ENCODE measurements around the gene MFAP2. TPM values are rescaled to one million over a fixed set of nuclear protein-coding genes. Genes with fewer than 3 reads are reported as not detected.
A peak's percentile ranks its signal among the peaks of the same experiment; 100 is the strongest.
"Not testable (repeated sequence)": the region's sequence is repeated elsewhere in the genome, so short reads cannot be mapped to it uniquely, and the experiment has no call there.

Gene MFAP2
- total RNA-seq, 2 donors from 2014 or later = not detected

DNA sequence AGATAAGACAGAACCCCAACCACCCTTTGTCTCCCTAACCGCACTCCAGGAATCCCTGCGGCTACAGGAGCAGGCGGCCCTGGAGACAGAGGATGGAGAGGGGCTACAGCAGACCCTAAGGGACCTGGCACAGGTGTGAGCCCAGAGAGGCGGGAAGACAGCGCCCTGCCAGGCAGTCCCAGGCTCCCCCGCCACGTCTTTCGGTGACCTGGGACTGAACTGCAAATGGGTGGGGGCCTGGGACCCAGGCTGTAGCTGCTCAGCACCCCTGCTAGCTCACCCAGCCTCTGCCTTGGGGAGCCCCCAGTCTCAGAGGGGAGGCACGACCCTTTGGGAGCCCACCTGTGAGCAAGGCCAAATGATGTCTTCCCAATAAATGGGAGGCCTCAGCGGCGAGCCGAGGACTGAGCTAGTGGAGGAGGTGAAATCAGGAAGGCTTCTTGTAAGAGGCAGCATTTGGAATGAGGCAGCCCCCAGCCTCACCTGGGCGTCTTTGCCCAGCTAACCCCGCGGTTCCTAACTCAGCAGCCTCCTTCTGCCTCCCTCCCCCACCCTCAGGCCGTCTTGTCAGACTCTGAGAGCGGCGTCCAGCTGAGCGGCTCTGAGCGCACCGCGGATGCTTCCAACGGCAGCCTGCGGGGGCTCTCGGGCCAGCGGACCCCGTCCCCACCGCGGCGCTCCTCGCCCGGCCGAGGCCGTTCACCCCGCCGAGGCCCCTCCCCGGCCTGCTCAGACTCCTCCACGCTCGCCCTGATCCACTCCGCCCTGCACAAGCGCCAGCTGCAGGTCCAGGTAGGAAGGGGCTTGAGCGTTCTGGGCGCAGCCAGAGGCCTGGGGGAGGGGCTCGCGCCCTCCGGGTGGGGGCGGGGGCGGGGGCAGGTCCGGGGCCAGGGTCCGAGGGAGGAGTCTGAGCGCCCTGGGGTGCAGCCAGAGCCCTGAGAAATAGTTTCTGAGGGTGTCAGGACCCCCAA, 41.8 kb downstream of the MFAP2 start:
- no peaks in the 10 kb centered on the region for H3K9me3 ChIP-seq (ENCODE audit: control insufficient read depth, low read length, poor library complexity, severe bottlenecking)
- Mint-ChIP-seq H3K27me3 (no peaks in the 10 kb centered on the region), H3K27ac (no peak overlapping the region), H3K4me3 (no peak overlapping the region), H3K4me1 (peaks cover 4% of the 10 kb centered on the region), H3K36me3 (ENCODE audit: low read depth) (peaks cover 7% of the 10 kb centered on the region)
- no peak for ATAC-seq
- no peak for DNase-seq

DNA sequence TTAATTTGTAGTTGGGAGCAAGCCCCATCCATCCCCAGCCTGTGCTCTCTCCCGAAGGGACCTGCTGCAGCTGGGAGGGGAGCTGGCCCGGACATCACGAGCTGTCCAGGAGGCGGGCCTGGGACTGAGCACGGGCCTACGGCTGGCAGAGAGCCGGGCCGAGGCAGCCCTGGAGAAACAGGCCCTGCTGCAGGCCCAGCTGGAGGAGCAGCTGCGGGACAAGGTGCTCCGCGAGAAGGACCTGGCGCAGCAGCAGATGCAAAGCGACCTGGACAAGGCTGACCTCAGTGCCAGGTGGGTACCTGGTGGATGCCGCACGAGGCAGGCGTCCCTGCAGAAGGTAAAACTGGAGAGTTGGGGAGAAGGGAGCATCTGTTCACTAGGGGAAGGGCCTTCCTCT, 43.8 kb downstream of the MFAP2 start:
- H3K27ac Mint-ChIP-seq; H3K27me3 Mint-ChIP-seq; H3K9me3 ChIP-seq (ENCODE audit: control insufficient read depth, low read length, poor library complexity, severe bottlenecking); H3K4me1 Mint-ChIP-seq; DNase-seq; H3K4me3 Mint-ChIP-seq; H3K36me3 Mint-ChIP-seq (ENCODE audit: low read depth); ATAC-seq: not testable (repeated sequence)

- Mint-ChIP-seq H3K4me1 (peaks cover 15% of the 10 kb centered on the region), H3K36me3 (ENCODE audit: low read depth) (peaks cover 12% of the 10 kb centered on the region)
- H3K27me3 Mint-ChIP-seq; H3K27ac Mint-ChIP-seq; H3K9me3 ChIP-seq (ENCODE audit: control insufficient read depth, low read length, poor library complexity, severe bottlenecking); ATAC-seq; H3K4me3 Mint-ChIP-seq; DNase-seq: not testable (repeated sequence)
Measured at GRCh38 chr1:16933945-16934344, 46.5 kb downstream of the MFAP2 start.

- DNase-seq; H3K9me3 ChIP-seq (ENCODE audit: control insufficient read depth, low read length, poor library complexity, severe bottlenecking); ATAC-seq; H3K4me3 Mint-ChIP-seq; H3K27me3 Mint-ChIP-seq; H3K27ac Mint-ChIP-seq: not testable (repeated sequence)
- peaks cover 25% of the 10 kb centered on the region for H3K4me1 Mint-ChIP-seq
- H3K36me3 Mint-ChIP-seq (ENCODE audit: low read depth) = peaks cover 10% of the 10 kb centered on the region
Measured at GRCh38 chr1:16931206-16931934, 49.0 kb downstream of the MFAP2 start.

- H3K36me3 Mint-ChIP-seq (ENCODE audit: low read depth); H3K9me3 ChIP-seq (ENCODE audit: control insufficient read depth, low read length, poor library complexity, severe bottlenecking); ATAC-seq; H3K27me3 Mint-ChIP-seq; H3K27ac Mint-ChIP-seq; H3K4me3 Mint-ChIP-seq; DNase-seq: not testable (repeated sequence)
- peaks cover 36% of the 10 kb centered on the region for H3K4me1 Mint-ChIP-seq
Measured at GRCh38 chr1:16929146-16930041, 51.0 kb downstream of the MFAP2 start.

DNA sequence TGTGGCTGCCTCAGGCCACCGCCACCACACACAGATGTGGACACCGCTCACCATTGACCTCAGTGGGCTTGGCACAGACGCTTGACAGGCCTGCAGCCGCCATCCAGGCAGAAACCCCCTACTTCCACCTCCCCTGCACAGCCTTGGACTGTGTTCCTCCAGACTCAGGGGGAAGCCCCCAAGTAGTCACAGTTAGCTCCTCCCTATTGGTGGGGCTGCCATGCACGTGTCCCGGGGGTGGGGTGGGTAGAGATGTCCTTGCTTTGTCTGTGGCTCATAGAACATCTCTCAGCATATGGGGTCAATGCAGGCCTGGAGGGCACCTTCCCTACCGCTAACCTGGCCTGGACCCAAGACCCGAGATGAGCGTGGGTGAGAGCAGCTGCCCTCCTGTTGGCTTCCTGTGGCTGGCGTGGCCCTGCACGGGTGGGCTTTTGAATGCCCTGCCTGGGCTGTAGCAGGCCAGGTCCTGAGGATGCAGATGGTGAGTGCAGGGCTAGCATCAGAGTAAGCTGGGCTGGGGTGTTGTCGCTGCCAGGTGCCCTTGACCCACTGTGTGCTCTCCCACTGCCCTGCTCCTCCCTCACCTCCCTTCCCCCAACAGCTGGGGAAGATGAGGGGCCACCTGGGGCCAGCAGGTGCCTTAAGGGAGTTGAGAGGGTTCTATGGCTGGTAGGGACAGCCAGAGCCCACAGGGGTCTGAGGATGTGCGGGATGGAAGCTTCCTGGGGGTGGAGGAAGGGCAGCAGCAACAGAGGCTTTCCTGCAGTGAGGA, 52.5 kb downstream of the MFAP2 start:
- no peak overlapping the region for H3K4me3 Mint-ChIP-seq
- H3K4me1 Mint-ChIP-seq = peaks cover 39% of the 10 kb centered on the region
- peak overlapping the region; percentile 69 for H3K27ac Mint-ChIP-seq
- no peaks in the 10 kb centered on the region for H3K9me3 ChIP-seq (ENCODE audit: control insufficient read depth, low read length, poor library complexity, severe bottlenecking)
- DNase-seq (no peak), ATAC-seq (peak; percentile 42)
- no peaks in the 10 kb centered on the region for H3K27me3 Mint-ChIP-seq
- H3K36me3 Mint-ChIP-seq (ENCODE audit: low read depth) = peaks cover 8% of the 10 kb centered on the region

GRCh38 chr1:16927256-16927655, 53.2 kb downstream of the MFAP2 start:
- no peak for ATAC-seq
- Mint-ChIP-seq H3K27me3 (no peaks in the 10 kb centered on the region), H3K4me1 (peaks cover 42% of the 10 kb centered on the region), H3K27ac (peak overlapping the region; percentile 69), H3K36me3 (ENCODE audit: low read depth) (peaks cover 6% of the 10 kb centered on the region), H3K4me3 (no peak overlapping the region)
- H3K9me3 ChIP-seq (ENCODE audit: control insufficient read depth, low read length, poor library complexity, severe bottlenecking) = no peaks in the 10 kb centered on the region
- no peak for DNase-seq

- Mint-ChIP-seq H3K4me3 (no peak overlapping the region), H3K36me3 (ENCODE audit: low read depth) (peaks cover 6% of the 10 kb centered on the region), H3K4me1 (peaks cover 49% of the 10 kb centered on the region), H3K27me3 (no peaks in the 10 kb centered on the region), H3K27ac (peak overlapping the region; percentile 69)
- DNase-seq (no peak), ATAC-seq (no peak)
- no peaks in the 10 kb centered on the region for H3K9me3 ChIP-seq (ENCODE audit: control insufficient read depth, low read length, poor library complexity, severe bottlenecking)
Measured at GRCh38 chr1:16926491-16927073, 53.8 kb downstream of the MFAP2 start.

GRCh38 chr1:16925635-16926490, 54.6 kb downstream of the MFAP2 start:
- H3K36me3 Mint-ChIP-seq (ENCODE audit: low read depth) = peaks cover 6% of the 10 kb centered on the region
- peaks cover 52% of the 10 kb centered on the region for H3K4me1 Mint-ChIP-seq
- ATAC-seq = no peak
- no peak overlapping the region for H3K4me3 Mint-ChIP-seq
- peak overlapping the region; percentile 81 for H3K27ac Mint-ChIP-seq
- no peaks in the 10 kb centered on the region for H3K27me3 Mint-ChIP-seq
- no peaks in the 10 kb centered on the region for H3K9me3 ChIP-seq (ENCODE audit: control insufficient read depth, low read length, poor library complexity, severe bottlenecking)
- DNase-seq = no peak

- ATAC-seq (no peak), DNase-seq (no peak)
- H3K9me3 ChIP-seq (ENCODE audit: control insufficient read depth, low read length, poor library complexity, severe bottlenecking) = no peaks in the 10 kb centered on the region
- peak overlapping the region; percentile 81 for H3K27ac Mint-ChIP-seq
- no peaks in the 10 kb centered on the region for H3K27me3 Mint-ChIP-seq
- peaks cover 3% of the 10 kb centered on the region for H3K36me3 Mint-ChIP-seq (ENCODE audit: low read depth)
- peaks cover 52% of the 10 kb centered on the region for H3K4me1 Mint-ChIP-seq
- no peak overlapping the region for H3K4me3 Mint-ChIP-seq
Measured at GRCh38 chr1:16924919-16925477, 55.4 kb downstream of the MFAP2 start.
